ENCODE data around the gene TIAM1. TPM values are rescaled to one million over a fixed set of nuclear protein-coding genes. Genes with fewer than 3 reads are reported as not detected.

Gene TIAM1
- total RNA-seq, 1 experiment from 2014 or later = 3.7 TPM

DNA sequence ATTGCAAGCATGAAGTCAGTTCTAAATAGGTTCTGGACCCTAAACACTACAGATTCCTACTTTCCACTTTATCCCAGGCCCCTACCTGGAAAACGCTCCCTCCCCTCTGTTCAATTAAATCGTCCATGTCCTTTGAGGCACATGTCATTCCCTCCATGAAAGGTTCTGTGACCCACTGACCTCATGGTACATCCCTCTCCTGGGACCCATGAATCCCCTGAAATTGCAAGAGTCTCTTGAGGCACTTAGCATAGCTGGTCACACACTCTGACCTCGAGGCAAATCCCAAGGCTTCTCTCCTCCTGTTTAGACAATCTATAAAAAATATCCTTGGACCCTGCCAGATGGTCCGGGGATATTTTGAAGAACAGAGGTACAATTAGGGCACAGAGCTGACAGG, 271.5 kb downstream of the TIAM1 start:
- ATAC-seq (no peak), DNase-seq (ENCODE audit: low read depth, low spot score) (no peak)
- TF ChIP-seq, protein P1, sequence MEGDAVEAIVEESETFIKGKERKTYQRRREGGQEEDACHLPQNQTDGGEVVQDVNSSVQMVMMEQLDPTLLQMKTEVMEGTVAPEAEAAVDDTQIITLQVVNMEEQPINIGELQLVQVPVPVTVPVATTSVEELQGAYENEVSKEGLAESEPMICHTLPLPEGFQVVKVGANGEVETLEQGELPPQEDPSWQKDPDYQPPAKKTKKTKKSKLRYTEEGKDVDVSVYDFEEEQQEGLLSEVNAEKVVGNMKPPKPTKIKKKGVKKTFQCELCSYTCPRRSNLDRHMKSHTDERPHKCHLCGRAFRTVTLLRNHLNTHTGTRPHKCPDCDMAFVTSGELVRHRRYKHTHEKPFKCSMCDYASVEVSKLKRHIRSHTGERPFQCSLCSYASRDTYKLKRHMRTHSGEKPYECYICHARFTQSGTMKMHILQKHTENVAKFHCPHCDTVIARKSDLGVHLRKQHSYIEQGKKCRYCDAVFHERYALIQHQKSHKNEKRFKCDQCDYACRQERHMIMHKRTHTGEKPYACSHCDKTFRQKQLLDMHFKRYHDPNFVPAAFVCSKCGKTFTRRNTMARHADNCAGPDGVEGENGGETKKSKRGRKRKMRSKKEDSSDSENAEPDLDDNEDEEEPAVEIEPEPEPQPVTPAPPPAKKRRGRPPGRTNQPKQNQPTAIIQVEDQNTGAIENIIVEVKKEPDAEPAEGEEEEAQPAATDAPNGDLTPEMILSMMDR (IDR thresholded peaks at IDR 0.05) = no peak
- TF ChIP-seq REST (IDR thresholded peaks at IDR 0.05; ENCODE audit: insufficient read depth in 1 of 2, low read depth in 2 of 2, low read length in 1 of 2) (no peak), TCF7L2 (IDR thresholded peaks at IDR 0.05; ENCODE audit: low read depth, low read length) (no peak), POLR2AphosphoS5 (IDR thresholded peaks at IDR 0.05; ENCODE audit: low read depth, low read length) (no peak), SIN3A (IDR thresholded peaks at IDR 0.05; ENCODE audit: borderline replicate concordance, insufficient read depth, low read depth, low read length) (no peak)
- in situ Hi-C loops (cut with HindIII; ENCODE audit: low pct_unique_long_range_greater_than_20kb, low sequenced_read_pairs) (no loop called here), intact Hi-C loops (cut with micrococcal nuclease; ENCODE audit: unreplicated experiment) (no loop called here)
- Histone ChIP-seq H3K27me3 (ENCODE audit: control insufficient read depth, insufficient read depth, low read length) (no peaks in the 10 kb centered on the region), H3K27ac (ENCODE audit: low read length) (no peak overlapping the region), H3K4me3 (ENCODE audit: low read depth in 2 of 2, low read length in 2 of 2) (no peak overlapping the region), H3K9me3 (ENCODE audit: control insufficient read depth, insufficient read depth, low read depth, low read length) (no peaks in the 10 kb centered on the region), H3K4me1 (ENCODE audit: control insufficient read depth, insufficient read depth, low read length) (no peaks in the 10 kb centered on the region), H3K36me3 (ENCODE audit: control insufficient read depth, insufficient read depth, low read length) (no peaks in the 10 kb centered on the region)
- ChIA-PET POLR2A (no interaction called here), CTCF (no interaction called here)
- no TSS peak for BruUV-seq (replicated peaks)
